ENCODE results near the gene CACNB4. TPM values are rescaled to one million over a fixed set of nuclear protein-coding genes. Genes with fewer than 3 reads are reported as not detected.
A peak's percentile ranks its signal among the peaks of the same experiment; 100 is the strongest.

Gene CACNB4
- total RNA-seq, 2 donors from 2014 or later = 0.33 to 1.3 TPM

- TF ChIP-seq POLR2A (IDR thresholded peaks at IDR 0.05) = no peak
- no peak for TF ChIP-seq CTCF (IDR thresholded peaks at IDR 0.05)
- H3K4me3 ChIP-seq = no peak overlapping the region
- WGBS, 2 donors = 57 to 66% methylated on average over 5 of the region's 5 CpGs
- no peak for ATAC-seq
- DNase-seq = peak in 3 of 4 donors; percentile 28 to 55 (median 38)
- no peaks in the 10 kb centered on the region for H3K4me1 ChIP-seq
- intact Hi-C loops (cut with DNase I) = no loop called here
- H3K27ac ChIP-seq = no peak overlapping the region
- no peaks in the 10 kb centered on the region for H3K36me3 ChIP-seq (replicated peaks in 1 of 2; ENCODE audit: insufficient read depth in 1 of 2, low read depth in 2 of 2)
- no peaks in the 10 kb centered on the region for H3K9me3 ChIP-seq
- no peaks in the 10 kb centered on the region for H3K27me3 ChIP-seq
Measured at GRCh38 chr2:151947813-151948165, 151.1 kb downstream of the CACNB4 start.

GRCh38 chr2:151946899-151947812 lies 151.7 kb downstream of the CACNB4 start:
- Histone ChIP-seq H3K9me3 (no peaks in the 10 kb centered on the region), H3K4me1 (no peaks in the 10 kb centered on the region), H3K36me3 (replicated peaks in 1 of 2; ENCODE audit: insufficient read depth in 1 of 2, low read depth in 2 of 2) (no peaks in the 10 kb centered on the region), H3K27ac (no peak overlapping the region), H3K27me3 (no peaks in the 10 kb centered on the region), H3K4me3 (no peak overlapping the region)
- intact Hi-C loops (cut with DNase I) = no loop called here
- WGBS, 2 donors = 19 to 24% methylated on average over 15 of the region's 15 CpGs
- peak; percentile 64 for ATAC-seq
- peak; percentile 40 to 63 (median 43) for DNase-seq
- peak; percentile 20 to 58 (median 41) for TF ChIP-seq CTCF (IDR thresholded peaks at IDR 0.05)
- TF ChIP-seq POLR2A (IDR thresholded peaks at IDR 0.05) = no peak

- Histone ChIP-seq H3K4me1 (no peaks in the 10 kb centered on the region), H3K9me3 (no peaks in the 10 kb centered on the region), H3K27me3 (no peaks in the 10 kb centered on the region), H3K4me3 (no peak overlapping the region), H3K27ac (no peak overlapping the region), H3K36me3 (replicated peaks in 1 of 2; ENCODE audit: insufficient read depth in 1 of 2, low read depth in 2 of 2) (no peaks in the 10 kb centered on the region)
- no peak for DNase-seq
- no peak for TF ChIP-seq CTCF (IDR thresholded peaks at IDR 0.05)
- no peak for TF ChIP-seq POLR2A (IDR thresholded peaks at IDR 0.05)
- 66 to 72% methylated on average over 6 of the region's 6 CpGs for WGBS, 2 donors
- no peak for ATAC-seq
- intact Hi-C loops (cut with DNase I) = no loop called here
Measured at GRCh38 chr2:151946250-151946884, 152.5 kb downstream of the CACNB4 start.

GRCh38 chr2:151945602-151946001 lies 153.2 kb downstream of the CACNB4 start:
- DNase-seq (no peak), ATAC-seq (no peak)
- 95 to 96% methylated on average over 7 of the region's 7 CpGs for WGBS, 2 donors
- no peak overlapping the region for H3K4me3 ChIP-seq
- no peaks in the 10 kb centered on the region for H3K4me1 ChIP-seq
- H3K27ac ChIP-seq = no peak overlapping the region
- H3K36me3 ChIP-seq (replicated peaks in 1 of 2; ENCODE audit: insufficient read depth in 1 of 2, low read depth in 2 of 2) = no peaks in the 10 kb centered on the region
- no peak for TF ChIP-seq CTCF (IDR thresholded peaks at IDR 0.05)
- no peak for TF ChIP-seq POLR2A (IDR thresholded peaks at IDR 0.05)
- intact Hi-C loops (cut with DNase I) = no loop called here
- H3K9me3 ChIP-seq = no peaks in the 10 kb centered on the region
- H3K27me3 ChIP-seq = no peaks in the 10 kb centered on the region
